Lung (tissue), 12 donors: ENCODE measurements around the gene RDX. TPM values are rescaled to one million over a fixed set of nuclear protein-coding genes. Genes with fewer than 3 reads are reported as not detected.

Source experiments
- ATAC-seq: fragments of 200-7000 bp; cut with Tn5 transposase; one replicate; pipeline ENCODE4 v1.9.1; 2020; ENCODE audit warnings: moderate number of reproducible peaks; ENCODE audit not compliant: insufficient read depth, low FRiP score
- DNase-seq, 3 donors: peaks; one replicate each; pipeline ENCODE4 v3.0.0-alpha.2; 2013 to 2017
- H3K27ac ChIP-seq, 2 donors: one replicate each; pipeline ENCODE4 v1.5.1; 2013; ENCODE audit warnings: mild to moderate bottlenecking in 2 of 2, moderate library complexity in 2 of 2, control low read depth in 1 of 2, inconsistent platforms in 1 of 2, low read depth in 1 of 2, low read length in 1 of 2
- H3K27me3 ChIP-seq, 3 donors: one replicate each; pipeline ENCODE4 v1.5.1; 2013; ENCODE audit warnings: low read length in 2 of 3; ENCODE audit not compliant: control insufficient read depth in 3 of 3, insufficient read depth in 3 of 3
- H3K36me3 ChIP-seq, 4 donors: one replicate each; pipeline ENCODE4 v1.5.1; 2013; ENCODE audit warnings: low read length in 4 of 4, mild to moderate bottlenecking in 1 of 4, moderate library complexity in 1 of 4; ENCODE audit not compliant: control insufficient read depth in 4 of 4, insufficient read depth in 4 of 4
- H3K4me1 ChIP-seq, 5 donors: one replicate each; pipeline ENCODE4 v1.5.1; 2013; ENCODE audit warnings: low read length in 5 of 5, mild to moderate bottlenecking in 2 of 5, moderate library complexity in 1 of 5; ENCODE audit not compliant: control insufficient read depth in 5 of 5, insufficient read depth in 5 of 5
- H3K4me3 ChIP-seq: one replicate; pipeline ENCODE4 v1.5.1; 2013; ENCODE audit warnings: mild to moderate bottlenecking, control low read depth, moderate library complexity
- H3K9ac ChIP-seq, 2 donors: one replicate each; pipeline ENCODE4 v1.5.1; 2013; ENCODE audit warnings: low read length in 2 of 2, control low read depth in 1 of 2; ENCODE audit not compliant: insufficient read depth in 1 of 2
- H3K9me3 ChIP-seq, 4 donors: one replicate each; pipeline ENCODE4 v1.5.1; 2013; ENCODE audit warnings: low read length in 3 of 4, mild to moderate bottlenecking in 1 of 4, moderate library complexity in 1 of 4; ENCODE audit not compliant: control insufficient read depth in 4 of 4, insufficient read depth in 3 of 4
- WGBS, 2 donors: extraction: QIAGEN DNeasy Blood & Tissue Kit; methylation state at CpG; one replicate each; pipeline ENCODE4 v1.1.7; 2013; 5-methylcytosine and 5-hydroxymethylcytosine counted together
- polyA plus RNA-seq, 2 donors: library from polyadenylated mRNA; stranded (reverse); fragments of 200-250 nt; gene quantifications; one replicate each; pipeline ENCODE4 v1.2.1, GENCODE V29; 2013
- total RNA-seq, 2 donors: library from RNA; depleted of rRNA in 1 of 2; stranded (reverse); fragments of >200 nt in 1 of 2; gene quantifications; one replicate each; pipeline ENCODE4 v1.2.1, GENCODE V29; 2014 to 2021
- TF ChIP-seq, protein P1 (sequence below): IDR thresholded peaks from 2 replicates; pipeline ENCODE4 v1.5.1; 2012; ENCODE audit warnings: mild to moderate bottlenecking; ENCODE audit errors: control extremely low read depth, extremely low read depth
- donor health status: control.
- donor health status: control.
- donor health status: Bipolar disorder and iron deficiency.
- donor health status: healthy.
- donor health status: DM: yes; HTN: yes; CAD: no.

RDX gene
- total and polyA plus RNA-seq, 4 donors: 21.8 to 144 (median 59.2) TPM

DNA sequence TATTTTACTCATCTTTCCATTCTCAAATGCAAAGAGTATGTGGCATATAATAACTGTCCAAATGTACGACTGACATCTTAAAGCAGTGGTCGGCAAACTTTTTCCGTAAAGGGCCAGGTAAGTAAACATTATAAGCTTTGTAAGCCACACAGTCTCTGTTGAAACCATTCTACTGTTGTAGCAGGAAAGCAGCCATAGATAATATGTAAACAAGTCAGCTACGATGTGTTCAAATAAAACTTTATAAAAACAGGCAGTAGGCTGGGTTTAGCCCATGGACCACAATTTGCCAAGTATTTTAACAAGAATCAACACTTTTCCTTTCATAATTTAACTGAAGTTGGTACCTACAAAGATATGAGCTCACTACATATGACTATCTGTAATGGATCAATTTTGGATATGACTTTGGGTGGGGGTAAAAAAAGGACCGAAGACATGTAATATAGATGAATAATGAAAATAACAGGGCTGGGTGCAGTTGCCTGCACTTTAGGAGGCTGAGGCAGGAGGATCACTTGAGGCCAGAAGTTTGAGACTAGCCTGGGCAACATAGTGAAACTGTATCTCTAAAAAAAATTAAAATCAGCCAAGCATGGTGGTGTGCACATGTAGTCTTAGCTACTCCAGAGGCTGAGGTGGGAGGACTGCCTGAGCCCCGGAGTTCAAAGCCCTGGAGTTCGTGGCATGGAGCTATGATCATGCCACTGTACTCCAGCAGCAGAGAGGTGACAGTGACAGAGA is 5.7 kb downstream of the RDX start:
- TF ChIP-seq, protein P1, sequence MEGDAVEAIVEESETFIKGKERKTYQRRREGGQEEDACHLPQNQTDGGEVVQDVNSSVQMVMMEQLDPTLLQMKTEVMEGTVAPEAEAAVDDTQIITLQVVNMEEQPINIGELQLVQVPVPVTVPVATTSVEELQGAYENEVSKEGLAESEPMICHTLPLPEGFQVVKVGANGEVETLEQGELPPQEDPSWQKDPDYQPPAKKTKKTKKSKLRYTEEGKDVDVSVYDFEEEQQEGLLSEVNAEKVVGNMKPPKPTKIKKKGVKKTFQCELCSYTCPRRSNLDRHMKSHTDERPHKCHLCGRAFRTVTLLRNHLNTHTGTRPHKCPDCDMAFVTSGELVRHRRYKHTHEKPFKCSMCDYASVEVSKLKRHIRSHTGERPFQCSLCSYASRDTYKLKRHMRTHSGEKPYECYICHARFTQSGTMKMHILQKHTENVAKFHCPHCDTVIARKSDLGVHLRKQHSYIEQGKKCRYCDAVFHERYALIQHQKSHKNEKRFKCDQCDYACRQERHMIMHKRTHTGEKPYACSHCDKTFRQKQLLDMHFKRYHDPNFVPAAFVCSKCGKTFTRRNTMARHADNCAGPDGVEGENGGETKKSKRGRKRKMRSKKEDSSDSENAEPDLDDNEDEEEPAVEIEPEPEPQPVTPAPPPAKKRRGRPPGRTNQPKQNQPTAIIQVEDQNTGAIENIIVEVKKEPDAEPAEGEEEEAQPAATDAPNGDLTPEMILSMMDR: no peak
- peaks cover 0 to 2% (median 0%) of the 10 kb centered on the region in 4 donors for H3K9me3 ChIP-seq
- no peak overlapping the region for H3K4me3 ChIP-seq
- 84 to 89% methylated on average over 7 of the region's 7 CpGs for WGBS, 2 donors
- no peak overlapping the region for H3K27ac ChIP-seq
- H3K9ac ChIP-seq: no peak overlapping the region
- H3K4me1 ChIP-seq: peaks cover 0 to 35% (median 12%) of the 10 kb centered on the region in 5 donors
- DNase-seq: no peak
- no peaks in the 10 kb centered on the region for H3K27me3 ChIP-seq
- no peaks in the 10 kb centered on the region for H3K36me3 ChIP-seq
- no peak for ATAC-seq

DNA sequence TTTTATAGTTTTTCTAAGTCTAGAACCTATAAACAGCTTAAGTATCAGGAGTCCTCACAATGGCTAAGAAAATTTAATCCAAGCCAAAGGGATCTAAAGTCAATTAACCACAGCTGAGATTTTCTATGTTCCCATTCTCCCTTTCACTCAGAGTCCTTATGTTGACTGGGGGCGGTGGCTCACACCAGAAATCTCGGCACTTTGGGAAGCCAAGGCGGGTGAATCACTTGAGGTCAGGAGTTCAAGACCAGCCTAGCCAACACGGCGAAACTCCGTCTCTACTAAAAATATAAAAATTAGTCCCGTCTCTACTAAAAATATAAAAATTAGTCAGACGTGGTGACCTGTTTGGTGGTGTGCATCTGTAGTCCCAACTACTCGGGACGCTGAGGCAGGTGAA is 6.9 kb downstream of the RDX start:
- no peaks in the 10 kb centered on the region for H3K36me3 ChIP-seq
- H3K9me3 ChIP-seq: peaks cover 0 to 2% (median 0%) of the 10 kb centered on the region in 4 donors
- H3K27me3 ChIP-seq: no peaks in the 10 kb centered on the region
- H3K4me1 ChIP-seq: peaks cover 0 to 24% (median 10%) of the 10 kb centered on the region in 5 donors
- 84% methylated on average over 10 of the region's 10 CpGs for WGBS, 2 donors
- no peak overlapping the region for H3K9ac ChIP-seq
- TF ChIP-seq, protein P1: no peak
- DNase-seq: no peak
- ATAC-seq: no peak
- no peak overlapping the region for H3K27ac ChIP-seq
- no peak overlapping the region for H3K4me3 ChIP-seq

DNA sequence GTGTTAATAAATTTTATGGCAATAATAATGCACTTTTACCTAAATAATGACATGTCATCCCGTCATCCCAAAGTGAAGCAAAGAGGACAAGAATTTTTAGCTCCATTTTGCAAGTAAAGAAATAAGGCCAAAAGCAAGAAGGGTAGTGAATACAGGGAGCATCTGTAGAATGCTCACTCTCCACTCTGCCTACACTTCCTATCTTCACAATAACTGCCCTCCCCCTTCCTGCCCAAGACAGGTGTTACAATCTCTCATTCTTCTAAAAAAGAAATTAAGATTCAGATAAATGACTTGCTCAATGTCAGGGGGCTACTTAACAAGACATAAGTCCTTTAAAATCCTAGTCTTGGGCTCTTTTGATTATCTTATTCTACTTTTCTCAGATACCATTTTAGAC is 8.9 kb downstream of the RDX start:
- DNase-seq: no peak
- no peaks in the 10 kb centered on the region for H3K36me3 ChIP-seq
- no peaks in the 10 kb centered on the region for H3K27me3 ChIP-seq
- H3K9ac ChIP-seq: no peak overlapping the region
- 77 to 79% methylated on average over 1 of the region's 1 CpG for WGBS, 2 donors
- H3K4me3 ChIP-seq: no peak overlapping the region
- ATAC-seq: no peak
- peaks cover 0 to 2% (median 0%) of the 10 kb centered on the region in 4 donors for H3K9me3 ChIP-seq
- peaks cover 0 to 11% (median 6%) of the 10 kb centered on the region in 5 donors for H3K4me1 ChIP-seq
- no peak overlapping the region for H3K27ac ChIP-seq
- TF ChIP-seq, protein P1: no peak
